Right renal pelvis (tissue), 4 donors: ENCODE results near the gene SCG5. TPM values are rescaled to one million over a fixed set of nuclear protein-coding genes. Genes with fewer than 3 reads are reported as not detected.

Experiments
- polyA plus RNA-seq, 4 donors: library from polyadenylated mRNA; unstranded; fragments of 120-200 nt; gene quantifications; one replicate each; pipeline ENCODE4 v1.2.1, GENCODE V29; 2013; ENCODE audit not compliant: insufficient read length in 4 of 4

Gene SCG5
- polyA plus RNA-seq, 4 donors, result 16.3 to 23.5 (median 21.2) TPM

Other genes with a start within 250 kb of the SCG5 start
- gene GOLGA8K, start 238.4 kb upstream of the SCG5 start, polyA plus RNA-seq, result 1 to 10 TPM in 3 of 4 donors, under 1 TPM in 1; 0.85 to 2.3 (median 1.4) TPM
- under 1 TPM in 2 of 4 donors, not detected in 2; 0.17 to 0.42 TPM for gene GOLGA8O, start 186.1 kb upstream of the SCG5 start, polyA plus RNA-seq
- gene GOLGA8N, start 48.3 kb upstream of the SCG5 start, polyA plus RNA-seq, result 10 to 100 TPM; 14.9 to 23.3 (median 17.5) TPM
- 10 to 100 TPM; 26.4 to 33.3 (median 33.0) TPM for gene ARHGAP11A, start 26.2 kb upstream of the SCG5 start, polyA plus RNA-seq
- gene GREM1, start 76.3 kb downstream of the SCG5 start, polyA plus RNA-seq, result under 1 TPM; 0.17 to 0.58 (median 0.26) TPM